ENCODE measurements around the gene SLC16A12. TPM values are rescaled to one million over a fixed set of nuclear protein-coding genes. Genes with fewer than 3 reads are reported as not detected.

SLC16A12 gene
- total RNA-seq, 1 experiment from 2014 or later, result 0.77 TPM

DNA sequence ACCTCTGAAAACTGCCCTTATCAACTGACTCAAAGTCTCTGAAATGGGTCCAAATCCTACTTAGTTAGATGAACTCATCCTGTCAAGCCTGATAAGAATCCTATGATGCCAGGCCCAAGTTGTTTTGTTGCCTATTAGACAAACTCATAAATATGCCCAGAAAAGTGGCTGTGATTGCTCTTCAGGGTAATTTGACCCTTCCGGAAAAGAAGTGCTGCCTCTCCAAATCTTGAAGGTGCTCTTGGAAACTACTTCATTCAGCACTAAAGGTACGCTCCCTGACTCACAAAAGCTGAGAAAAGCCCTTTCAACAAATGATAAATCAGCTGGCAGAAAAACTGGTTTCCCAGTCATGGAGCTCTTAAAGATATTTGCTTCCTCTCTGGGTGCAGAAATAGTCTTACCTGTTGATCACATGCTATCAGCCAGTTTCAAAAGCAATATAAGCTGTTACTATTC is 114.3 kb downstream of the SLC16A12 start:
- no peaks in the 10 kb centered on the region for H3K79me2 ChIP-seq (ENCODE audit: insufficient read depth, low read length)
- no peak overlapping the region for H3K27ac ChIP-seq (ENCODE audit: insufficient read length, low read depth, low read length)
- H3K4me2 ChIP-seq (ENCODE audit: insufficient read depth, insufficient read length, low read length), result no peak overlapping the region
- Mint-ChIP-seq H3K27ac (no peak overlapping the region; a peak in 1 of 7 replicates), H3K27me3 (ENCODE audit: low read depth) (peaks cover 8% of the 10 kb centered on the region), H3K36me3 (ENCODE audit: insufficient read depth in 1 of 3, low read depth in 3 of 3) (no peaks in the 10 kb centered on the region), H3K9me3 (no peaks in the 10 kb centered on the region), H3K4me3 (no peak overlapping the region), H3K4me1 (peaks cover 17 to 22% of the 10 kb centered on the region in 2 experiments)
- no peaks in the 10 kb centered on the region for H3K9me3 ChIP-seq (ENCODE audit: control insufficient read depth, low read depth, low read length)
- no peak overlapping the region for H4K91ac ChIP-seq (ENCODE audit: insufficient read length, low read depth, low read length)
- H3K56ac ChIP-seq (ENCODE audit: insufficient read length, low read depth, low read length), result no peak overlapping the region
- H3K4me1 ChIP-seq (ENCODE audit: insufficient read depth, low read length), result no peaks in the 10 kb centered on the region
- no peak overlapping the region for H2BK120ac ChIP-seq (ENCODE audit: low read depth, low read length, poor library complexity, severe bottlenecking)
- no peaks in the 10 kb centered on the region for H3K23me2 ChIP-seq (ENCODE audit: insufficient read length, low read depth, low read length, poor library complexity, severe bottlenecking)
- H2BK15ac ChIP-seq (ENCODE audit: low read depth, low read length), result no peak overlapping the region
- no peak overlapping the region for H4K8ac ChIP-seq (replicated peaks; ENCODE audit: insufficient read length, low read depth, low read length)
- no peak overlapping the region for H2BK20ac ChIP-seq (ENCODE audit: low read depth, low read length, poor library complexity, severe bottlenecking)
- H4K5ac ChIP-seq (ENCODE audit: insufficient read length, low read depth, low read length), result no peak overlapping the region
- H2AK5ac ChIP-seq (ENCODE audit: insufficient read length, low read length), result no peak overlapping the region
- no peak overlapping the region for H3K23ac ChIP-seq (ENCODE audit: insufficient read length, low read depth, low read length)
- no peak for DNase-seq
- no peak overlapping the region for H3T11ph ChIP-seq (ENCODE audit: low read length)
- H2AFZ ChIP-seq (ENCODE audit: low read length), result no peak overlapping the region
- H2BK5ac ChIP-seq (ENCODE audit: insufficient read length, low read length), result no peak overlapping the region
- H3K14ac ChIP-seq (ENCODE audit: insufficient read depth, low read length), result no peak overlapping the region
- no peak overlapping the region for H3K4ac ChIP-seq (ENCODE audit: low read depth, low read length)
- no peak overlapping the region for H3K18ac ChIP-seq (ENCODE audit: insufficient read length, low read depth, low read length)
- H2BK12ac ChIP-seq (ENCODE audit: insufficient read length, low read depth, low read length), result no peak overlapping the region
- no peaks in the 10 kb centered on the region for H3K79me1 ChIP-seq (ENCODE audit: insufficient read depth, low read depth, low read length, poor library complexity, severe bottlenecking)
- no peak overlapping the region for H3K9ac ChIP-seq (ENCODE audit: extremely low read depth, insufficient read length, low read length)
- TF ChIP-seq, protein P1, sequence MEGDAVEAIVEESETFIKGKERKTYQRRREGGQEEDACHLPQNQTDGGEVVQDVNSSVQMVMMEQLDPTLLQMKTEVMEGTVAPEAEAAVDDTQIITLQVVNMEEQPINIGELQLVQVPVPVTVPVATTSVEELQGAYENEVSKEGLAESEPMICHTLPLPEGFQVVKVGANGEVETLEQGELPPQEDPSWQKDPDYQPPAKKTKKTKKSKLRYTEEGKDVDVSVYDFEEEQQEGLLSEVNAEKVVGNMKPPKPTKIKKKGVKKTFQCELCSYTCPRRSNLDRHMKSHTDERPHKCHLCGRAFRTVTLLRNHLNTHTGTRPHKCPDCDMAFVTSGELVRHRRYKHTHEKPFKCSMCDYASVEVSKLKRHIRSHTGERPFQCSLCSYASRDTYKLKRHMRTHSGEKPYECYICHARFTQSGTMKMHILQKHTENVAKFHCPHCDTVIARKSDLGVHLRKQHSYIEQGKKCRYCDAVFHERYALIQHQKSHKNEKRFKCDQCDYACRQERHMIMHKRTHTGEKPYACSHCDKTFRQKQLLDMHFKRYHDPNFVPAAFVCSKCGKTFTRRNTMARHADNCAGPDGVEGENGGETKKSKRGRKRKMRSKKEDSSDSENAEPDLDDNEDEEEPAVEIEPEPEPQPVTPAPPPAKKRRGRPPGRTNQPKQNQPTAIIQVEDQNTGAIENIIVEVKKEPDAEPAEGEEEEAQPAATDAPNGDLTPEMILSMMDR (conservative IDR thresholded peaks at IDR 0.05), result no peak
- WGBS (ENCODE audit: extremely low coverage, insufficient read length, low lambda C conversion rate), result no CpG with 5 or more reads among the region's 2 CpGs
- no peaks in the 10 kb centered on the region; the same call in 1 of the 2 replicates for H3K27me3 ChIP-seq (ENCODE audit: insufficient read depth, low read length)
- H4K20me1 ChIP-seq (ENCODE audit: control insufficient read depth, insufficient read depth, insufficient read length), result no peaks in the 10 kb centered on the region

Data from H9 (cell line).